Measurements from ENCODE around the gene PAMR1.

The PAMR1 gene

GRCh38 chr11:35485656-35486322, 39.6 kb downstream of the PAMR1 start:
- no peak overlapping the region for H3K4me2 ChIP-seq
- TF ChIP-seq Cebpa-rat (IDR thresholded peaks at IDR 0.05), result no peak
- H3K4me3 ChIP-seq, result no peak overlapping the region
- no peaks in the 10 kb centered on the region for H3K4me1 ChIP-seq
- no peaks in the 10 kb centered on the region for H4K20me1 ChIP-seq
- H3K36me3 ChIP-seq, result no peaks in the 10 kb centered on the region
- no peaks in the 10 kb centered on the region for H3K27me3 ChIP-seq
- H3K9me3 ChIP-seq, result peaks cover 37% of the 10 kb centered on the region
- H3K27ac ChIP-seq, result no peak overlapping the region
- H3K9ac ChIP-seq, result no peak overlapping the region

GRCh38 chr11:35484435-35484834, 41.0 kb downstream of the PAMR1 start:
- no peaks in the 10 kb centered on the region for H4K20me1 ChIP-seq
- no peak overlapping the region for H3K4me3 ChIP-seq
- no peak for TF ChIP-seq Cebpa-rat (IDR thresholded peaks at IDR 0.05)
- H3K4me2 ChIP-seq, result no peak overlapping the region
- H3K4me1 ChIP-seq, result no peaks in the 10 kb centered on the region
- H3K36me3 ChIP-seq, result no peaks in the 10 kb centered on the region
- H3K27me3 ChIP-seq, result no peaks in the 10 kb centered on the region
- H3K27ac ChIP-seq, result no peak overlapping the region
- H3K9me3 ChIP-seq, result peaks cover 27% of the 10 kb centered on the region
- H3K9ac ChIP-seq, result no peak overlapping the region

GRCh38 chr11:35483131-35483820, 42.1 kb downstream of the PAMR1 start:
- H3K27me3 ChIP-seq, result no peaks in the 10 kb centered on the region
- peaks cover 27% of the 10 kb centered on the region for H3K9me3 ChIP-seq
- no peaks in the 10 kb centered on the region for H3K4me1 ChIP-seq
- no peaks in the 10 kb centered on the region for H4K20me1 ChIP-seq
- H3K4me2 ChIP-seq, result no peak overlapping the region
- no peak overlapping the region for H3K27ac ChIP-seq
- H3K36me3 ChIP-seq, result no peaks in the 10 kb centered on the region
- TF ChIP-seq Cebpa-rat (IDR thresholded peaks at IDR 0.05), result no peak
- no peak overlapping the region for H3K9ac ChIP-seq
- no peak overlapping the region for H3K4me3 ChIP-seq

GRCh38 chr11:35479731-35480130, 45.7 kb downstream of the PAMR1 start:
- no peak overlapping the region for H3K4me3 ChIP-seq
- H3K9ac ChIP-seq, result no peak overlapping the region
- H3K36me3 ChIP-seq, result no peaks in the 10 kb centered on the region
- no peak for TF ChIP-seq Cebpa-rat (IDR thresholded peaks at IDR 0.05)
- no peaks in the 10 kb centered on the region for H4K20me1 ChIP-seq
- no peaks in the 10 kb centered on the region for H3K27me3 ChIP-seq
- peaks cover 35% of the 10 kb centered on the region for H3K9me3 ChIP-seq
- no peak overlapping the region for H3K27ac ChIP-seq
- no peak overlapping the region for H3K4me2 ChIP-seq
- H3K4me1 ChIP-seq, result peaks cover 5% of the 10 kb centered on the region; the same call in 1 of the 2 replicates

- Histone ChIP-seq H3K27ac (no peak overlapping the region), H3K4me2 (no peak overlapping the region), H3K27me3 (no peaks in the 10 kb centered on the region), H3K36me3 (no peaks in the 10 kb centered on the region), H3K4me1 (peaks cover 5% of the 10 kb centered on the region; the same call in 1 of the 2 replicates), H3K9me3 (peaks cover 32% of the 10 kb centered on the region), H3K9ac (no peak overlapping the region), H3K4me3 (no peak overlapping the region), H4K20me1 (no peaks in the 10 kb centered on the region)
- no peak for TF ChIP-seq Cebpa-rat (IDR thresholded peaks at IDR 0.05)
Observed at GRCh38 chr11:35478471-35479091, 46.8 kb downstream of the PAMR1 start.

GRCh38 chr11:35477901-35478300, 47.5 kb downstream of the PAMR1 start:
- no peak overlapping the region for H3K4me3 ChIP-seq

GRCh38 chr11:35474688-35475087, 50.7 kb downstream of the PAMR1 start:
- H3K9ac ChIP-seq, result no peak overlapping the region
- no peak overlapping the region for H3K4me2 ChIP-seq
- H3K36me3 ChIP-seq, result no peaks in the 10 kb centered on the region
- no peaks in the 10 kb centered on the region for H4K20me1 ChIP-seq
- H3K4me3 ChIP-seq, result no peak overlapping the region
- H3K9me3 ChIP-seq, result peaks cover 8% of the 10 kb centered on the region
- no peak overlapping the region for H3K27ac ChIP-seq
- H3K27me3 ChIP-seq, result no peaks in the 10 kb centered on the region
- TF ChIP-seq Cebpa-rat (IDR thresholded peaks at IDR 0.05), result no peak
- H3K4me1 ChIP-seq, result peaks cover 5% of the 10 kb centered on the region; the same call in 1 of the 2 replicates

More at GRCh38 chr11:35477901-35478300, 47.5 kb downstream of the PAMR1 start:
- no peak for TF ChIP-seq Cebpa-rat (IDR thresholded peaks at IDR 0.05)
- Histone ChIP-seq H3K9ac (no peak overlapping the region), H3K9me3 (peaks cover 25% of the 10 kb centered on the region), H3K4me2 (peak overlapping the region; percentile 6; the same call in 1 of the 2 replicates), H4K20me1 (no peaks in the 10 kb centered on the region), H3K4me1 (peaks cover 5% of the 10 kb centered on the region; the same call in 1 of the 2 replicates), H3K27ac (no peak overlapping the region), H3K36me3 (no peaks in the 10 kb centered on the region), H3K27me3 (no peaks in the 10 kb centered on the region)

- H3K36me3 ChIP-seq, result no peaks in the 10 kb centered on the region
- no peaks in the 10 kb centered on the region for H3K27me3 ChIP-seq
- H3K4me1 ChIP-seq, result peaks cover 5% of the 10 kb centered on the region; the same call in 1 of the 2 replicates
- H3K9ac ChIP-seq, result no peak overlapping the region
- H3K4me3 ChIP-seq, result no peak overlapping the region
- H3K4me2 ChIP-seq, result no peak overlapping the region
- no peak for TF ChIP-seq Cebpa-rat (IDR thresholded peaks at IDR 0.05)
- peaks cover 8% of the 10 kb centered on the region for H3K9me3 ChIP-seq
- no peak overlapping the region for H3K27ac ChIP-seq
- H4K20me1 ChIP-seq, result no peaks in the 10 kb centered on the region
Observed at GRCh38 chr11:35473795-35474374, 51.5 kb downstream of the PAMR1 start.

GRCh38 chr11:35470616-35471015, 54.8 kb downstream of the PAMR1 start:
- no peaks in the 10 kb centered on the region for H4K20me1 ChIP-seq
- no peak overlapping the region for H3K4me2 ChIP-seq
- H3K4me1 ChIP-seq, result no peaks in the 10 kb centered on the region
- H3K36me3 ChIP-seq, result no peaks in the 10 kb centered on the region
- no peak overlapping the region for H3K9ac ChIP-seq
- H3K9me3 ChIP-seq, result no peaks in the 10 kb centered on the region
- H3K27me3 ChIP-seq, result no peaks in the 10 kb centered on the region
- H3K4me3 ChIP-seq, result no peak overlapping the region
- H3K27ac ChIP-seq, result no peak overlapping the region
- TF ChIP-seq Cebpa-rat (IDR thresholded peaks at IDR 0.05), result no peak

GRCh38 chr11:35466058-35466457, 59.4 kb downstream of the PAMR1 start:
- Histone ChIP-seq H3K9me3 (no peaks in the 10 kb centered on the region), H3K4me3 (no peak overlapping the region), H4K20me1 (no peaks in the 10 kb centered on the region), H3K36me3 (no peaks in the 10 kb centered on the region), H3K4me1 (no peaks in the 10 kb centered on the region), H3K27me3 (no peaks in the 10 kb centered on the region), H3K27ac (no peak overlapping the region), H3K4me2 (no peak overlapping the region), H3K9ac (no peak overlapping the region)
- TF ChIP-seq Cebpa-rat (IDR thresholded peaks at IDR 0.05), result no peak

Data from BLaER1 (cell line).